Mucosa of rectum (tissue), 2 donors: Measurements from ENCODE around the gene CFAP92.
"Not testable (repeated sequence)": the region's sequence is repeated elsewhere in the genome, so short reads cannot be mapped to it uniquely, and the experiment has no call there.

Experiments
- H3K27ac ChIP-seq, 2 donors: one replicate each; pipeline ENCODE4 v1.7.0; 2013; ENCODE audit warnings: inconsistent platforms in 2 of 2, low read depth in 2 of 2, low read length in 2 of 2
- H3K27me3 ChIP-seq, 2 donors: one replicate each; pipeline ENCODE4 v1.7.0; 2013; ENCODE audit warnings: low read length in 2 of 2; ENCODE audit not compliant: control insufficient read depth in 2 of 2, insufficient read depth in 2 of 2
- H3K36me3 ChIP-seq, 2 donors: one replicate each; pipeline ENCODE4 v1.7.0; 2013; ENCODE audit warnings: low read length in 2 of 2; ENCODE audit not compliant: control insufficient read depth in 2 of 2, insufficient read depth in 2 of 2
- H3K4me1 ChIP-seq, 2 donors: one replicate each; pipeline ENCODE4 v1.7.0; 2013; ENCODE audit warnings: low read length in 2 of 2, mild to moderate bottlenecking in 1 of 2; ENCODE audit not compliant: control insufficient read depth in 2 of 2, insufficient read depth in 2 of 2
- H3K4me3 ChIP-seq, 2 donors: one replicate each; pipeline ENCODE4 v1.7.0; 2013; ENCODE audit warnings: low read length in 2 of 2
- H3K9ac ChIP-seq, 2 donors: one replicate each; pipeline ENCODE4 v1.7.0; 2013; ENCODE audit warnings: low read length in 2 of 2, low read depth in 1 of 2, mild to moderate bottlenecking in 1 of 2
- H3K9me3 ChIP-seq, 2 donors: one replicate each; pipeline ENCODE4 v1.7.0; 2013; ENCODE audit warnings: low read length in 2 of 2; ENCODE audit not compliant: control insufficient read depth in 2 of 2
- donor health status: healthy.
- donor health status: Normal muscosa, but diverticular disease.

Gene CFAP92

GRCh38 chr3:128929364-128929763, 64.5 kb downstream of the CFAP92 start:
- no peaks in the 10 kb centered on the region for H3K36me3 ChIP-seq
- peaks cover 0 to 6% of the 10 kb centered on the region in 2 donors for H3K9me3 ChIP-seq
- H3K4me3 ChIP-seq, result no peak overlapping the region

DNA sequence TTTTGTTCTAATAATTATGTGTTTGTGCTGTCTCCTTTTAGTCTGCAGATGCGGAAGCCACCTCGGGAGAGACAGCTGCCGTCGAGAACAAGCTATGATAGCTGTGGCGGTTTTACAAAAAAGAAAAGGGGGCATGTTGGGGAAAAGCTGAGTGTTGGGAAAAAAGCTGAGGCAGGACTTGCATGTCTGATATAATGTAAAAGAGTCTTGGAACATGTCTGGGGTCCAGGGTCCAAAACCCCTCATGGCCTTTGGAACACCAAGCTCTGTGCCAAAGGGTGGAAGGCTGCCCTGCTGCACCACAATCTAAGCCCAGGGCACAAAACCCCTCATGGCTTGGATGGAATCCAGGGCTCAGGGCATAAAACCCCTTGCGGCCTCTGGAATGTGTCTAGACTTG, 69.9 kb downstream of the CFAP92 start:
- not testable (repeated sequence) for H3K4me3 ChIP-seq, H3K36me3 ChIP-seq, H3K27ac ChIP-seq, H3K27me3 ChIP-seq, H3K9ac ChIP-seq, H3K9me3 ChIP-seq, H3K4me1 ChIP-seq

More at GRCh38 chr3:128929364-128929763, 64.5 kb downstream of the CFAP92 start:
- Histone ChIP-seq H3K27ac (no peak overlapping the region), H3K9ac (no peak overlapping the region), H3K27me3 (no peaks in the 10 kb centered on the region), H3K4me1 (no peaks in the 10 kb centered on the region)

- no peak overlapping the region for H3K9ac ChIP-seq
- H3K4me1 ChIP-seq, result no peaks in the 10 kb centered on the region
- H3K27ac ChIP-seq, result no peak overlapping the region
- no peak overlapping the region for H3K4me3 ChIP-seq
- H3K9me3 ChIP-seq, result peaks cover 4 to 6% of the 10 kb centered on the region in 2 donors
- no peaks in the 10 kb centered on the region for H3K36me3 ChIP-seq
- no peaks in the 10 kb centered on the region for H3K27me3 ChIP-seq
Observed at GRCh38 chr3:128923576-128923975, 70.3 kb downstream of the CFAP92 start.

DNA sequence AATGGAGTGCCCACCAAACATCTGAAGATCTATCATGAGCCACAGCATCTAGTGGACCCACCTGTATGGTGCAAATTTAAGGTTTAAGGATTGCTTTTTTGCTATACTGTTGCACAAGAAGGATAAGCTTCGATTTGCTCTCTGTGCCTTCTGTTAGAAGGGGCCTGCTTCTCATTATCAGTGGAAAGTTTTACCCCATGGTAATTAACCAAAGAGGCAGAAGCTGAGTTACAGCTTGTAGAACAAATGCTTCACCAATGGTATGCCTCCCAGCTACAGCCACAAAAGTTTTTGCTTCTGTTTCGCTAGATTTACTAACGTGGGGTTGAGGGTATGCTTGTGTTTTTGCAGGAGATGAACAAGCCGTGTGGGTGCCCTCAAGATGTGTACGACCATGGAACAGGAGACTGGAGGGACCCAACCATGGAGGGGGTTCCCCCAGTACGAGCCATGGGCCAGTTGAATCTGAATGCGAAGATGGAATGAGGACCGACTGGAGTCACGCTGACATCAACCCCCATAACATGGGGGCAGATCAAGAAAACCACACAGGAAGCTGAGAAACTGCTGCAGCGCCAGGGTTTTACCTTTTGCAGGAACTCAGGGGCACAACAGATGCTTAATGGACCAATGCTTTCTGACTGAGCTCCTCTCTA, 70.9 kb downstream of the CFAP92 start:
- no peak overlapping the region for H3K9ac ChIP-seq
- H3K27ac ChIP-seq, result no peak overlapping the region
- H3K4me3 ChIP-seq, result no peak overlapping the region
- H3K36me3 ChIP-seq, result no peaks in the 10 kb centered on the region
- H3K27me3 ChIP-seq, result no peaks in the 10 kb centered on the region
- H3K9me3 ChIP-seq, result peaks cover 4 to 6% of the 10 kb centered on the region in 2 donors
- H3K4me1 ChIP-seq, result no peaks in the 10 kb centered on the region

DNA sequence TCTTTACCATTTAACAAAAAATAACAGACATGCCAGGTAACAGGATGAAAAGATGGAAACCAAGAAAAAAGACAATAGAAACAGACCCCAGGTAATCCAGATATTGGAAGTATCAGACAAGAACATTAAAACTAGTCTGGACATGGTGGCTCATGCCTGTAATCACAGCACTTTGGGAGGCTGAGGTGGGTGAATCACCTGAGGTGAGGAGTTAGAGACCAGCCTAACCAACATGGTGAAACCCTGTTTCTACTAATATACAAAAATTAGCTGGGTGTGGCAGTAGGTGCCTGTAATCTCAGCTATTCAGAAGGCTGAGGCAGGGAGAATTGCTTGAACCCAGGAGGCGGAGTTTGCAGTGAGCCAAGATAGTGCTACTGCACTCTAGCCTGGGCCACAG, 73.9 kb downstream of the CFAP92 start:
- Histone ChIP-seq H3K9ac (no peak overlapping the region), H3K9me3 (peaks cover 4% of the 10 kb centered on the region in 2 donors), H3K36me3 (peaks cover 7 to 13% of the 10 kb centered on the region in 2 donors), H3K27me3 (no peaks in the 10 kb centered on the region), H3K4me3 (no peak overlapping the region), H3K4me1 (no peaks in the 10 kb centered on the region), H3K27ac (no peak overlapping the region)

GRCh38 chr3:128917291-128917690, 76.6 kb downstream of the CFAP92 start:
- Histone ChIP-seq H3K9ac (no peak overlapping the region), H3K9me3 (peaks cover 0 to 4% of the 10 kb centered on the region in 2 donors), H3K4me3 (no peak overlapping the region), H3K27ac (no peak overlapping the region), H3K36me3 (peaks cover 27 to 39% of the 10 kb centered on the region in 2 donors), H3K27me3 (no peaks in the 10 kb centered on the region), H3K4me1 (no peaks in the 10 kb centered on the region)

DNA sequence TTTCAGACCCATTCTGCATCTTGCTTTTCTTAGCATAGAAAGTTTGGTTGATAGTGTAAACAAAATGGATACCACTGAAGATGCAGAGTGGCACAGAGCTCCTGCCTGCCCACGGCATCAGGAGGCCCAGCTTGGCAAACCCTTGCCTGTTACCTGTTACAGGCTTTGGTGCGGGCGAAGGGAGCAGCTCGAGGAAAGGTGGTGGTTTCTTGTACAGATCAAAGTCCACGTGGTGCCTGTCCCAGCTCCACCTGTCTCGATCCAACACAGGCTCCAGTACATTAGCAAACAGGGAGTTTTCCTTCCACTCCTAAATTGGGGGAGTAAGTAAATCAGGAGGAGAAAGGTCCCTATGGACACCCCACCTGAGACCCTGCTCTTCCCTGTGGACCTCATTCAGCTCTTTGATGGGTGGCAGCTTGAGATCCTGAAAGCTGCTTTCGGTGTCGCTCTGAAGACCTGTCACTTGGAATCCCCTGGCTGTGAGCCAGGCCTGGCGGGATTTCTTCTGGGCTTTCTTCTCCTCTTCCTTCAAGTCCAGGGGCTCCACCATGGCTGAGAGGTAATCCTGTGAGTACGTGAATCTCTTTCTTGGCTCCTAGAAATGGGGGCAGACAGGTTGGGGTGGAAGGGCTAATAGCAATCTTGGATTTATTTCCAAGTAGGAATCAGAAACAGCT, 78.8 kb downstream of the CFAP92 start:
- Histone ChIP-seq H3K27me3 (no peaks in the 10 kb centered on the region), H3K9me3 (no peaks in the 10 kb centered on the region), H3K4me1 (no peaks in the 10 kb centered on the region), H3K36me3 (peaks cover 38 to 58% of the 10 kb centered on the region in 2 donors), H3K9ac (no peak overlapping the region), H3K4me3 (no peak overlapping the region), H3K27ac (no peak overlapping the region)

GRCh38 chr3:128911911-128912310, 82.0 kb downstream of the CFAP92 start:
- H3K27ac ChIP-seq, result no peak overlapping the region
- H3K4me1 ChIP-seq, result no peaks in the 10 kb centered on the region
- H3K4me3 ChIP-seq, result no peak overlapping the region
- H3K9me3 ChIP-seq, result no peaks in the 10 kb centered on the region
- H3K36me3 ChIP-seq, result peaks cover 68 to 87% of the 10 kb centered on the region in 2 donors
- no peaks in the 10 kb centered on the region for H3K27me3 ChIP-seq
- H3K9ac ChIP-seq, result no peak overlapping the region

GRCh38 chr3:128910006-128910405, 83.9 kb downstream of the CFAP92 start:
- Histone ChIP-seq H3K27ac (no peak overlapping the region), H3K36me3 (peaks cover 75 to 93% of the 10 kb centered on the region in 2 donors), H3K9ac (no peak overlapping the region), H3K9me3 (no peaks in the 10 kb centered on the region), H3K4me1 (no peaks in the 10 kb centered on the region), H3K4me3 (no peak overlapping the region), H3K27me3 (no peaks in the 10 kb centered on the region)

DNA sequence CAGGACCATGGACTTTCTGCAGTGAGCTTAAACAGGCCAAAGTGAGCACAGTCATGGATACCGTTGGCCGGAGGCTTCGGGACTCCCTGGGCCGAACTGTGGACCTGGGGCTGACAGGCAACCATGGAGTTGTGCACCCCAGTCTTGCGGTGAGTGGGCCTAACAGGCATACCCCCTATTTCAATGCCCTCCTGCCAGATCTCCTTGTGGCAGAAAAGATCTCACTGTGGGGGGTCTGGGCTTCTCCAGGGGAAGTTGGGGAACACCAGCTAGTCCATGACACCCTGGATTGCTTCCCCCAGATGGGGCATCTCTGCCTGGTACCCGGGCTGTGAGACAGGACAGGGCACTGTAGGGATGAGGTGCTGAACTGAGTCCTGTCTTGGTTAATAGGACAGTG, 84.9 kb downstream of the CFAP92 start:
- Histone ChIP-seq H3K36me3 (peaks cover 78 to 91% of the 10 kb centered on the region in 2 donors), H3K4me3 (no peak overlapping the region), H3K9ac (no peak overlapping the region), H3K4me1 (no peaks in the 10 kb centered on the region), H3K27ac (no peak overlapping the region), H3K27me3 (no peaks in the 10 kb centered on the region), H3K9me3 (no peaks in the 10 kb centered on the region)
